Body of pancreas (tissue), 4 donors: ENCODE measurements around the gene SLC35G6.

Experiments
- CTCF ChIP-seq, 7 experiments: fragments of 450-650 bp in 4 of 7; fragments of 200-600 bp in 3 of 7; sonication (generic) in 3 of 7; IDR thresholded peaks; one replicate each; pipeline ENCODE4 v1.5.1; 2016 to 2019; ENCODE audit warnings: antibody characterized with exemption in 7 of 7
- POLR2A ChIP-seq, 3 donors: fragments of 450-650 bp; IDR thresholded peaks; one replicate each; pipeline ENCODE4 v1.6.1; 2016; ENCODE audit warnings: antibody characterized with exemption in 3 of 3, mild to moderate bottlenecking in 2 of 3

DNA sequence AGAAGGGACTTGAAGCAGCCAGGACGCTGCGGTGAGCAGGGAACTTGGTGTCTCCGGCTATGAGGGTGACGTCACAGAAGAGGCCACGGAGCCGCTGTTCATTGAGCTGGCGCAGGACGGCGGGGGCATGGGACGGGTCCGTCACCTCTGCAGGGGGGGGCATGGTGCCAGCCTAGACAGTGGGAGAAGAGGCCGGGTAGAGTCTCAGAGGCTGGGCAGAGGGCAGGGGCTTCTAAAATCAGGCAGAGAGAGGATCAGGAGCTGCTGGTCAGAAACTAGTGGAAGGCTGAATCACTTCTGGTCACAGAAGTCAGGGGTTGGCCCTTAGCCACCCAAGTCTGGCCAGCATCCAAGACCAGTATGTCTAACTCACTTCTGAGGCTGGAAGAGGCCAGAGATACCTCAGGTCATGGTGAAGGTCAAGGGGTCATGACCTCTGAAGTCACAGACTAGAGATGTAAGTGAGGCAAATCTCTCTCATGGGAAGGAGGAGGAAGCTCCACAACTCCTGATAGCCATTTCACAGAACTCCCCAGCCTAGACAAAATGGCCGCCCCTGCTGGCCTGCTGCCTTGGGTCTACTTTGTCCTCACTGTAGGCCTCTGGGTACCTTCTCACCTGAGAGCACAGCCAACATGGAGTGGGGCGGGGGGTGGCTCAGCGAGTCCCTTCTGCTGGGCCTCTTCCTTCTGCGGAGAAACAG lies 14.5 kb upstream of the SLC35G6 start:
- TF ChIP-seq CTCF (IDR thresholded peaks at IDR 0.05) (no peak), POLR2A (IDR thresholded peaks at IDR 0.05) (no peak)
